Prostate gland (tissue), 2 donors: ENCODE data around the gene PKP3.
"Not testable (repeated sequence)": the region's sequence is repeated elsewhere in the genome, so short reads cannot be mapped to it uniquely, and the experiment has no call there.

Source experiments
- POLR2A ChIP-seq: fragments of 450-650 bp; IDR thresholded peaks from one replicate; pipeline ENCODE4 v1.6.1; 2016; ENCODE audit warnings: antibody characterized with exemption, mild to moderate bottlenecking
- TF ChIP-seq, protein P1 (sequence below), 4 experiments: fragments of 200-600 bp in 2 of 4; fragments of 450-650 bp in 2 of 4; sonication (generic) in 2 of 4; IDR thresholded peaks; 1 replicate in 3 of 4; 2 replicates in 1 of 4; pipeline ENCODE4 v1.5.1; 2016 to 2019; ENCODE audit warnings: antibody characterized with exemption in 4 of 4, mild to moderate bottlenecking in 2 of 4, moderate library complexity in 2 of 4

DNA sequence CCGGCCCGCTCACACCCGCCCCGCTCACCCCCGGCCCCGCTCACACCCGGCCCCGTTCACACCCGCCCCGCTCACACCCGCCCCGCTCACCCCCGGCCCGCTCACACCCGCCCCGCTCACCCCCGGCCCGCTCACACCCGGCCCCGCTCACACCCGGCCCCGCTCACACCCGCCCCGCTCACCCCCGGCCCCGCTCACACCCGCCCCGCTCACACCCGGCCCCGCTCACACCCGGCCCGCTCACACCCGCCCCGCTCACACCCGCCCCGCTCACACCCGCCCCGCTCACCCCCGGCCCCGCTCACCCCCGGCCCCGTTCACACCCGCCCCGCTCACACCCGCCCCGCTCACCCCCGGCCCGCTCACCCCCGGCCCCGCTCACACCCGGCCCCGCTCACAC is 7.2 kb downstream of the PKP3 start:
- TF ChIP-seq, protein P1, sequence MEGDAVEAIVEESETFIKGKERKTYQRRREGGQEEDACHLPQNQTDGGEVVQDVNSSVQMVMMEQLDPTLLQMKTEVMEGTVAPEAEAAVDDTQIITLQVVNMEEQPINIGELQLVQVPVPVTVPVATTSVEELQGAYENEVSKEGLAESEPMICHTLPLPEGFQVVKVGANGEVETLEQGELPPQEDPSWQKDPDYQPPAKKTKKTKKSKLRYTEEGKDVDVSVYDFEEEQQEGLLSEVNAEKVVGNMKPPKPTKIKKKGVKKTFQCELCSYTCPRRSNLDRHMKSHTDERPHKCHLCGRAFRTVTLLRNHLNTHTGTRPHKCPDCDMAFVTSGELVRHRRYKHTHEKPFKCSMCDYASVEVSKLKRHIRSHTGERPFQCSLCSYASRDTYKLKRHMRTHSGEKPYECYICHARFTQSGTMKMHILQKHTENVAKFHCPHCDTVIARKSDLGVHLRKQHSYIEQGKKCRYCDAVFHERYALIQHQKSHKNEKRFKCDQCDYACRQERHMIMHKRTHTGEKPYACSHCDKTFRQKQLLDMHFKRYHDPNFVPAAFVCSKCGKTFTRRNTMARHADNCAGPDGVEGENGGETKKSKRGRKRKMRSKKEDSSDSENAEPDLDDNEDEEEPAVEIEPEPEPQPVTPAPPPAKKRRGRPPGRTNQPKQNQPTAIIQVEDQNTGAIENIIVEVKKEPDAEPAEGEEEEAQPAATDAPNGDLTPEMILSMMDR (IDR thresholded peaks at IDR 0.05) = not testable (repeated sequence)
- TF ChIP-seq POLR2A = not testable (repeated sequence)
